Muscle layer of duodenum (tissue), 2 donors: Measurements from ENCODE around the gene RERE.

Experiments
- H3K27ac ChIP-seq: one replicate; pipeline ENCODE4 v1.7.0; 2013; ENCODE audit warnings: mild to moderate bottlenecking, low read length
- H3K27me3 ChIP-seq: one replicate; pipeline ENCODE4 v1.7.0; 2013; ENCODE audit warnings: low read depth, mild to moderate bottlenecking, control low read depth, low read length
- H3K36me3 ChIP-seq, 2 donors: one replicate each; pipeline ENCODE4 v1.7.0; 2013; ENCODE audit warnings: low read length in 2 of 2, control low read depth in 1 of 2, mild to moderate bottlenecking in 1 of 2; ENCODE audit not compliant: insufficient read depth in 2 of 2, control insufficient read depth in 1 of 2
- H3K4me1 ChIP-seq, 2 donors: one replicate each; pipeline ENCODE4 v1.7.0; 2013; ENCODE audit warnings: low read length in 2 of 2, mild to moderate bottlenecking in 2 of 2, control low read depth in 1 of 2, moderate library complexity in 1 of 2; ENCODE audit not compliant: insufficient read depth in 2 of 2, control insufficient read depth in 1 of 2
- H3K4me3 ChIP-seq, 2 donors: one replicate each; pipeline ENCODE4 v1.7.0; 2013; ENCODE audit warnings: low read length in 2 of 2, low read depth in 1 of 2, mild to moderate bottlenecking in 1 of 2
- H3K9me3 ChIP-seq, 2 donors: one replicate each; pipeline ENCODE4 v1.7.0; 2013; ENCODE audit warnings: low read length in 2 of 2, control low read depth in 1 of 2, mild to moderate bottlenecking in 1 of 2; ENCODE audit not compliant: control insufficient read depth in 1 of 2
- donor health status: healthy.

RERE gene

GRCh38 chr1:8473891-8474300 lies 343.5 kb downstream of the RERE start:
- Histone ChIP-seq H3K4me3 (no peak overlapping the region), H3K36me3 (no peaks in the 10 kb centered on the region), H3K9me3 (no peaks in the 10 kb centered on the region), H3K4me1 (peaks cover 0 to 32% of the 10 kb centered on the region in 2 donors), H3K27me3 (no peaks in the 10 kb centered on the region), H3K27ac (no peak overlapping the region)

GRCh38 chr1:8473121-8473875 lies 344.1 kb downstream of the RERE start:
- Histone ChIP-seq H3K36me3 (no peaks in the 10 kb centered on the region), H3K4me3 (no peak overlapping the region), H3K27ac (no peak overlapping the region), H3K9me3 (no peaks in the 10 kb centered on the region), H3K27me3 (no peaks in the 10 kb centered on the region), H3K4me1 (peaks cover 0 to 30% of the 10 kb centered on the region in 2 donors)

GRCh38 chr1:8472668-8473067 lies 344.8 kb downstream of the RERE start:
- Histone ChIP-seq H3K36me3 (no peaks in the 10 kb centered on the region), H3K27me3 (no peaks in the 10 kb centered on the region), H3K4me3 (no peak overlapping the region), H3K4me1 (peaks cover 0 to 24% of the 10 kb centered on the region in 2 donors), H3K9me3 (no peaks in the 10 kb centered on the region), H3K27ac (no peak overlapping the region)

DNA sequence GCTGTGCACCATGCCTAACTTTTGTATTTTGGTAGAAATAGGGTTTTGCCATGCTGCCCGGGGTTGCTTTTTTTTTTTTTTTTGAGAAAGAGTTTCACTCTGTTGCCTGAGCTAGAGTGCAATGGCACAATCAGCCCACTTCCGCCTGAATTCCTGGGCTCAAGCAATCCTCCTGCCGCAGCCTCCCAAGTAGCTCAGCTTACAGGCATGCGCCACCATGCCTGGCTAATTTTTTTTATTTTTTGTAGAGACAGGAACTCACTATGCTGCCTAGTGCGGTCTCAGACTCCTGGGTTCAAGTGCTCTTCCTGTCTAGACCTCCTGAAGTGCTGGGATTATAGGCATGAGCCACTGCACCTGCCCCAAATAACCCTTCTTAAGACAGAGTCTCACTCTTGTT lies 346.0 kb downstream of the RERE start:
- Histone ChIP-seq H3K36me3 (no peaks in the 10 kb centered on the region), H3K27me3 (no peaks in the 10 kb centered on the region), H3K27ac (no peak overlapping the region), H3K4me1 (peaks cover 0 to 15% of the 10 kb centered on the region in 2 donors), H3K4me3 (no peak overlapping the region), H3K9me3 (no peaks in the 10 kb centered on the region)

- no peak overlapping the region for H3K27ac ChIP-seq
- H3K4me1 ChIP-seq: peaks cover 10 to 16% of the 10 kb centered on the region in 2 donors
- no peaks in the 10 kb centered on the region for H3K9me3 ChIP-seq
- H3K4me3 ChIP-seq: no peak overlapping the region
- H3K36me3 ChIP-seq: no peaks in the 10 kb centered on the region
- H3K27me3 ChIP-seq: no peaks in the 10 kb centered on the region
Measured at GRCh38 chr1:8468751-8469150, 348.7 kb downstream of the RERE start.

GRCh38 chr1:8467308-8467707 lies 350.1 kb downstream of the RERE start:
- Histone ChIP-seq H3K9me3 (no peaks in the 10 kb centered on the region), H3K27me3 (no peaks in the 10 kb centered on the region), H3K27ac (no peak overlapping the region), H3K36me3 (no peaks in the 10 kb centered on the region), H3K4me1 (peaks cover 20 to 30% of the 10 kb centered on the region in 2 donors), H3K4me3 (no peak overlapping the region)

GRCh38 chr1:8465692-8466091 lies 351.7 kb downstream of the RERE start:
- Histone ChIP-seq H3K4me3 (no peak overlapping the region), H3K36me3 (no peaks in the 10 kb centered on the region), H3K27me3 (no peaks in the 10 kb centered on the region), H3K4me1 (peaks cover 30 to 43% of the 10 kb centered on the region in 2 donors), H3K9me3 (no peaks in the 10 kb centered on the region), H3K27ac (no peak overlapping the region)

DNA sequence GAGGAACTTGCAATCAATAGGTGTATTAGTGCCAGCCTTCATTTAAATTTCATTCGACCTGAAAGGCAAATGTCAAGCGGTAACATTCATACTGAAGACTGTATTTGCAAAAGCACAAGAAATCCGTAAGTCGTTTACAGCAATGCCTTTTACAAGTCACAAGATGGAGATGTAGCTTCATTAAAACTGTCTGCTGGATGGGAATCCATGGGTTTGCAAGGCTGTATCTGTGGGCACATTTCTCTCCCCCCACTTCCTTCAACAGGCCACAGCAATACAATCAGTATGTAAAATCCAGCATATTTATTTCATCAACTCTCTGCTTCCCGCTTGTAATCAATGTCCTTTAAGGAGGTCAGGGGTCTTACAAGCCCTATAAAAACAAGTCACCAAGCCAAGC lies 352.4 kb downstream of the RERE start:
- Histone ChIP-seq H3K27me3 (no peaks in the 10 kb centered on the region), H3K4me1 (peaks cover 30 to 46% of the 10 kb centered on the region in 2 donors), H3K4me3 (no peak overlapping the region), H3K27ac (no peak overlapping the region), H3K36me3 (no peaks in the 10 kb centered on the region), H3K9me3 (no peaks in the 10 kb centered on the region)

DNA sequence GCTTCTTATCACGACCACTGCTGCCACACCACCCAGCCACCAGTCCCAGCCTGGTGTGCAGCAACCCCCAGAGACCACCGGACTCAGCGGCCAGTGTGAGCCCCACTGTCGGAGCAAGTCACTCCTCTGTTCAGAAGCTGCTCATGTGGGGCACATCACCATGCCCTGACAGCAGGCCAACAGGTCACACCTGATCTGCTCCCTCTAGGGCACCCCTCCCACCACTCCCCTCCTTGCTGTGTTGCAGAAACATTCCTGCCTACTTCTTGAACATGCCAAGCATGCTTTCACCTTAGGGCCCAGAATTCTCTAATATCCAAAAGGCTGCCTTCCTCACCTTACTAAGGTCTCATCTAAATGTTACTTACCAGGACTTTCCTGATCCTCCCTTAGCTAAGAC lies 353.1 kb downstream of the RERE start:
- Histone ChIP-seq H3K4me1 (peaks cover 30 to 46% of the 10 kb centered on the region in 2 donors), H3K9me3 (no peaks in the 10 kb centered on the region), H3K27me3 (no peaks in the 10 kb centered on the region), H3K4me3 (no peak overlapping the region), H3K36me3 (no peaks in the 10 kb centered on the region), H3K27ac (peak overlapping the region; percentile 88)

GRCh38 chr1:8463144-8463927 lies 354.1 kb downstream of the RERE start:
- H3K4me1 ChIP-seq: peaks cover 30 to 48% of the 10 kb centered on the region in 2 donors
- peak overlapping the region; percentile 39 to 40 for H3K4me3 ChIP-seq
- H3K9me3 ChIP-seq: no peaks in the 10 kb centered on the region
- peak overlapping the region; percentile 88 for H3K27ac ChIP-seq
- no peaks in the 10 kb centered on the region for H3K36me3 ChIP-seq
- no peaks in the 10 kb centered on the region for H3K27me3 ChIP-seq

DNA sequence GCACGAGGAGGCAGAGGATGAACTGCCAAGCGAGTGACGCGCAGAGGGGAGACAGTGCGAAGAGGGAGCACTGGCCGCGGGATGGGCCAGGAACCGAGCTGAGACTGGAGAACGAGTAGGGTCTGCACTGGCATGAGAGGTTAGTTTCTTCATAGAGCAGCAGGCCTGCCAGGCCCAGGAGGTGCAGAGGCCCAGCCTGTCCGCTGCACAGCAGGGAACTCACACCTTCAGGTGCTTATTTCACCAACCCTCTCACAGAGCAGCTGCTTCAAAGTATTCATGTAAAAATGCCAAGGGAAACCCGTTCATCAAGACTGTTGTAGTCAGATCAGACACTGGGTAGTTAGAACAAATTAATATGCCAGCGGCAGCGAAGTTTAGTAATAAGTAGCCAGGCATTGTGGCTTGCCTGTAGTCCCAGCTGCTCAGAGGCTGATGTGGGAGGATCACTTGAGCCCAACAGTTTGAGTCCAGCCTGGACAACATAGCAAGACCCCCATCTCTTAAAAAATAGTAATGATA lies 355.0 kb downstream of the RERE start:
- H3K4me1 ChIP-seq: peaks cover 30 to 50% of the 10 kb centered on the region in 2 donors
- H3K4me3 ChIP-seq: no peak overlapping the region
- no peaks in the 10 kb centered on the region for H3K27me3 ChIP-seq
- H3K27ac ChIP-seq: peak overlapping the region; percentile 27
- no peaks in the 10 kb centered on the region for H3K9me3 ChIP-seq
- no peaks in the 10 kb centered on the region for H3K36me3 ChIP-seq
